ENCODE data around the gene IFI30. TPM values are rescaled to one million over a fixed set of nuclear protein-coding genes. Genes with fewer than 3 reads are reported as not detected.

Gene IFI30
- total RNA-seq, 1 experiment from 2014 or later = 23.6 TPM

DNA sequence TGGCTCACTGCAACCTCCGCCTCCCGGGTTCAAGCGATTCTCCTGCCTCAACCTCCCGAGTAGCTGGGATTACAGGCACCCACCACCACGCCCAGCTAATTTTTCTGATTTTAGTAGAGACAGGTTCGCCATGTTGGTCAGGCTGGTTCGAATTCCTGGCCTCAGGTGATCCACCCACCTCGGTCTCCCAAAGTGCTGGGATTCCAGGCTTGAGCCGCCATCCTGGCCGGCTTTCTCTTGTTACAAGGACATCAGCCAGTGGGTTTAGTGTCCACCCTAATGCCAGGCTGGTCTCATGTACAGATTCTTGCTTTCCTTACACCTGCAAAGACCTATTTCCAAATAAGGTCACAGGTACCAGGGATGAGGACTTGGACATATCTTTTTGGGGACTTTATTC, 13.8 kb upstream of the IFI30 start:
- no peak overlapping the region for H3K27ac ChIP-seq (ENCODE audit: insufficient read length, low read depth, low read length)
- H4K20me1 ChIP-seq (ENCODE audit: control insufficient read depth, insufficient read depth, insufficient read length) = peaks cover 4% of the 10 kb centered on the region
- no CpG with 5 or more reads among the region's 10 CpGs for WGBS (ENCODE audit: extremely low coverage, insufficient read length, low lambda C conversion rate)
- no peaks in the 10 kb centered on the region for H3K79me2 ChIP-seq (ENCODE audit: insufficient read depth, low read length)
- H2BK15ac ChIP-seq (ENCODE audit: low read depth, low read length) = no peak overlapping the region
- H3K23me2 ChIP-seq (ENCODE audit: insufficient read length, low read depth, low read length, poor library complexity, severe bottlenecking) = peaks cover 3% of the 10 kb centered on the region
- H2BK12ac ChIP-seq (ENCODE audit: insufficient read length, low read depth, low read length) = no peak overlapping the region
- no peak overlapping the region for H3K56ac ChIP-seq (ENCODE audit: insufficient read length, low read depth, low read length)
- peaks cover 4 to 21% of the 10 kb centered on the region in 2 experiments; a peak in 2 of 4 replicates for H3K4me1 Mint-ChIP-seq
- H2BK20ac ChIP-seq (ENCODE audit: low read depth, low read length, poor library complexity, severe bottlenecking) = no peak overlapping the region
- DNase-seq = no peak
- H3K9me3 Mint-ChIP-seq = no peaks in the 10 kb centered on the region
- H3K4me2 ChIP-seq (ENCODE audit: insufficient read depth, insufficient read length, low read length) = no peak overlapping the region
- no peak overlapping the region for H2AK5ac ChIP-seq (ENCODE audit: insufficient read length, low read length)
- H3K27me3 ChIP-seq (ENCODE audit: insufficient read depth, low read length) = no peaks in the 10 kb centered on the region
- H3K79me1 ChIP-seq (ENCODE audit: insufficient read depth, low read depth, low read length, poor library complexity, severe bottlenecking) = no peaks in the 10 kb centered on the region
- no peak overlapping the region for H2BK120ac ChIP-seq (ENCODE audit: low read depth, low read length, poor library complexity, severe bottlenecking)
- no peak overlapping the region for H3K4ac ChIP-seq (ENCODE audit: low read depth, low read length)
- H3K9me3 ChIP-seq (ENCODE audit: control insufficient read depth, low read depth, low read length) = no peaks in the 10 kb centered on the region
- no peak overlapping the region for H3K27ac Mint-ChIP-seq
- no peak overlapping the region for H3K9ac ChIP-seq (ENCODE audit: extremely low read depth, insufficient read length, low read length)
- no peak overlapping the region for H3T11ph ChIP-seq (ENCODE audit: low read length)
- H3K36me3 Mint-ChIP-seq (ENCODE audit: insufficient read depth in 1 of 3, low read depth in 3 of 3) = peaks cover 18 to 37% (median 34%) of the 10 kb centered on the region in 3 experiments; a peak in 6 of 7 replicates
- H3K4me3 Mint-ChIP-seq = no peak overlapping the region
- no peak overlapping the region for H2BK5ac ChIP-seq (ENCODE audit: insufficient read length, low read length)
- TF ChIP-seq CTCF (conservative IDR thresholded peaks at IDR 0.05) = no peak
- H3K27me3 Mint-ChIP-seq (ENCODE audit: low read depth) = no peaks in the 10 kb centered on the region
- no peak overlapping the region for H3K23ac ChIP-seq (ENCODE audit: insufficient read length, low read depth, low read length)
- H3K14ac ChIP-seq (ENCODE audit: insufficient read depth, low read length) = no peak overlapping the region
- no peak overlapping the region for H4K8ac ChIP-seq (replicated peaks; ENCODE audit: insufficient read length, low read depth, low read length)
- H3K4me1 ChIP-seq (ENCODE audit: insufficient read depth, low read length) = 0 out of 2 replicates have a peak, but pooled peaks cover 2% of the 10 kb centered on the region
- no peak overlapping the region for H2AFZ ChIP-seq (ENCODE audit: low read length)
- H3K18ac ChIP-seq (ENCODE audit: insufficient read length, low read depth, low read length) = no peak overlapping the region
- no peak overlapping the region for H4K91ac ChIP-seq (ENCODE audit: insufficient read length, low read depth, low read length)
- H4K5ac ChIP-seq (ENCODE audit: insufficient read length, low read depth, low read length) = no peak overlapping the region
